ELF-1 (cell line): Measurements from ENCODE around the gene FAM47E.

Experiments
- DNase-seq: peaks from one replicate; pipeline ENCODE4 v3.0.0-alpha.2; 2016; ENCODE audit warnings: low read depth, low spot score

The FAM47E gene, protein sequence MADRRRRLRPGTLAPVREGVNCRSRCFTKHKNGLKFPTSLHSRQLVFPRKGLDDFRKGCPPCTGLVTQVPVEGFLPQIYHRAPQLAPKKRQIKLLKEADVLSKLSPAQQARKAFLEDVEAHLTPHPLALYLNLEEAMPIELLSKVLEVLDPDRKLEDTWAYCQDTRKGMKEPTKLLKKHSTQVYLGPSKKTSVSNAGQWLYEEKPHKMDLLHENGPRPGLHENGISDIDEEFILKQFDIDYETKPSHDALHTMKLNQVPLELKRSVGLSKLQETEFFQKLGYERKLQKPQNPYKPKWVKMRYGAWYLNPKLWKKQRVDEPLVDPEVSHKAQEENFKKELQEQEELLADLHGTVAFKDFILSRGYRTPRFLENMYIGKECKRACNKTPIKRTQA

DNA sequence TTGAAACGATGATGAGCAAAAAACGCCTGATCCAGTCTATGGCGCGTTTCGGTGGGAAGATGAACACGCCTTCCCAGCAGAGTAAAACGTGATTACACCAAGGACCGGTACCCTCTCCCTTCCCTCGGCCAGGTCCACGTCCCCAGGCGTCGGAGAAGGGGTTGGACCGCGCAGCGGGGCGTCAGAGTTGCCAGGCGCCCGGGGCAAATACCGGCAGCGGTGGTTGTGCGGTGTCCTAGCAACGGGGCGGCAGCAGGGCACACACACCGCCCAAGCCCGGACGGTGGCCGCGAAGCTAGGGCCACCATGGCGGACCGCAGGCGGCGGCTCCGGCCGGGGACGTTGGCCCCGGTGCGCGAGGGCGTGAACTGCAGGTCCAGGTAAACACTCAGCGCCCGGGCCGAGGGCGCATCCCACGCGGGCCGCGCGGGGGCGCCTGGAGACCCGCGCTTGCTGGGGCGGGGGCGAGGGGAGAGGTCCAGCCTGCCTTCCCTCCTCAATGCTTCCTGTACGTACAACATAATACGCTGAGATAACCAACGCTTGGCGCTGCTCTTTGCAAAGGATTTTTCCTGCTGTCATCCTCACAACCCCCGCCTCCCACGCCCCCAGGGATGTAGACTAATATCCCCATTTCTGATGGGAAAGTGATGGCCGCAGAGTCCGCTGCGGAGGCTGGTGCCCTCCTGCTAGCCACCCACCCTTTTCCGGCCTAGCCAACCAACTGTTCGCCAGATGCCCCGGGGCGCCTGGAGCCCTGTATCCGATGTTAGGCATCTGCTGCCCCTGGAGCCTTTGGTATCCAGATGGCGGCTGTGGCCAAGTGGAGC, at the start of gene FAM47E:
Gene FAM47E (plus strand): TSS at position 281 of the 830 bp plus-strand sequence. CDS start 26 bp downstream, at position 307.
- peak; percentile 96 for DNase-seq

DNA sequence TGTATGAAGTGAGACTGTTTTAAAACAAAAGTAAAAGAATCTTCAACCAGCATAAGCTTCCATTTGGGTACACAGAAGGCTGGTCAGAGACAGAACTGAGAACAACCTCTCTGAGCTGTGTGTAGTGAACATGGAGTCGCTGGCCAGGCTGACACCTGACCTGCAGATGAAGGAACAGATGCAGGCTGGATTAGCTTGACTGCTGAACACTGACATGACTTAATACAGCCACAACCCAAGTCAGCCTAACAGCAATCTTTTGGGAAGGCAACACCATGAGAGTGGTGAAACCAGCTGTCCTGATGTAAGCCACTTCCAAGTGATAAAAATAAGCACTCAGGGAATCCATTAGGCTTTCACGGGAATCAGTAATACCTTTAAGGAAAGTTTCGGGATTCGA, 48.0 kb upstream of the FAM47E start:
- no peak for DNase-seq

DNA sequence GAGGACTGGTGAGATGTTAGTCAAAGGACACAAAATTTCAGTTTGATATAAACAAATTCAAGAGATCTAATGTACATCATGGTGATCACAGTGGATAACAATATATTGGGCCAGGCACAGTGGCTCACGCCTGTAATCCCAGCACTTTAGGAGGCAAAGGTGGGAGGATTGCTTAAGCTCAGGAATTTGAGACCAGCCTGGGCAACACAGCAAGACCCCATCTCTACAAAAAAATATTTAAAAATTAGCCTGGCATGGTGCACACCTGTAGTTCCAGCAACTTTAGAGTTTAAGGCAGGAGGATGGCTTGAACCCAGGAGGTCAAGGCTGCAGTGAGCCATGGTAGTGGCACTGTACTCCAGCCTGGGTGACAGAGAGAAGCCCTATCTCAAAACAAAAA, 46.6 kb upstream of the FAM47E start:
- DNase-seq = no peak

DNA sequence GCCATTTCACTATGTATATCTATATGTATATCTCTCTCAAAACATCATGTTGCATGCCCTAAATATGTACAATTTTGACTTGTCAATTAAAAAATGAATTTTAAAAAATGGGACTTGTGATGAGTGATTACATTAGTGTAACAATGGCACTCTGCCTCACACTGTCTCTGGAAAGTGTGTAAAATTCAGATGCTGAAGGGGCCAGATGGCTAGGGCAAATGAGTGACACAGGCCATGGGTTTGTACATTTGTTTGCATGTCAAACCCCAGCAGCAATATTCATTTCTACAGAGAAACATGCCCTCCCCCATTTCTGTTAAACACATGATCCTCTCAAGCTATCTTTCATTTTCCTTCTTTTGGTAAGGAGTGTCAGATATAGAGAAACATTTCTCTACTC, 46.0 kb upstream of the FAM47E start:
- DNase-seq = no peak

DNA sequence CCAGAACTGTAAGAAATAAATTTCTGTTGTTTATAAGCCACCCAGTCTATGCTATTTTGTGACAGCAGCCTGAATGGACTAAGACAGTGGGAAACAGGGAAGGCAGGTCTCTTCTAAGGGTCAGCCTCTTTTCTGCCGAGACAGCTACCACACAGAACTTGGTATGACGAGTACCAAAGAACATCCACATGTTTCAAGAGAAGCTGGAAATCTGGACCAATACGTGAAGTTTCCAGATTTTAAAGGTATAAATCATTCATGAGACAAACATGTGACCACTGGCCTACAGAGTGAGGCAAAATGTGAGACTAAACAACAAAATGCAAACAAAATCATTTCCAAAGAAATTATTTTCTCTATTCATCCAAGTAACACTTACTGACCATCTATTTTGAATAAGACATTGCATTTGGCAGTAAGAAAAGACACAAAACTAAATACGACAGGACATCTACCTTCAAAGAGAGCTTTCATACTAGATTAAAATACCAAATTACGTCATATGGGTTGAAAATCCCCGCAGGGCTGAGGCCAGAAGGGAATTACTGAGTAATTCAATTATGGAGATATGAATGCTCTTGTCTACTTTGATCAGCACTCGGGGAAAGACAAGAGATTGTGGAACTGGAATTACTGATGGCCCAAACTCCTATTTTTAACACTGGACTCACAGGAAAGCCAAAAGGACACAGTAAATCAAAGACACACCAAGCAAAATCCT, 45.1 kb upstream of the FAM47E start:
- no peak for DNase-seq

DNA sequence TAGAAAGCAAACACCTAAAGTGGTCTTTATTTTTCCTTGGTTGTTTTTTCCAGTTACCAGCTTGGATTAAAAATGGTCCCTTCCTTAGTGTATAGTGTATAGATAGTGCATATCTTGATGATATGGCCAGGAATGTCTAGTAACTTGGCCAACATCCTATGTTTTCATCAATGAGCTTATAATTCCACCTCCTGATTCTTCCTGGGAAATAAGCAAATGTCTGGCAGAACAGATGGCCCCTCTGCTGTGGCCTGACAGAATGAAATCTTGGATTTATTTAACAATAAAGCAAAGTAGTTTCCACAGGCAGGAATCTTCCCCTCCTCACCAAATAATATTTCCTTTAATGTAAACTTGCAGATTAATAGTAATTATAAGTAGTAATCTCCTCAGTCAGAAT, 44.0 kb upstream of the FAM47E start:
- DNase-seq = no peak

DNA sequence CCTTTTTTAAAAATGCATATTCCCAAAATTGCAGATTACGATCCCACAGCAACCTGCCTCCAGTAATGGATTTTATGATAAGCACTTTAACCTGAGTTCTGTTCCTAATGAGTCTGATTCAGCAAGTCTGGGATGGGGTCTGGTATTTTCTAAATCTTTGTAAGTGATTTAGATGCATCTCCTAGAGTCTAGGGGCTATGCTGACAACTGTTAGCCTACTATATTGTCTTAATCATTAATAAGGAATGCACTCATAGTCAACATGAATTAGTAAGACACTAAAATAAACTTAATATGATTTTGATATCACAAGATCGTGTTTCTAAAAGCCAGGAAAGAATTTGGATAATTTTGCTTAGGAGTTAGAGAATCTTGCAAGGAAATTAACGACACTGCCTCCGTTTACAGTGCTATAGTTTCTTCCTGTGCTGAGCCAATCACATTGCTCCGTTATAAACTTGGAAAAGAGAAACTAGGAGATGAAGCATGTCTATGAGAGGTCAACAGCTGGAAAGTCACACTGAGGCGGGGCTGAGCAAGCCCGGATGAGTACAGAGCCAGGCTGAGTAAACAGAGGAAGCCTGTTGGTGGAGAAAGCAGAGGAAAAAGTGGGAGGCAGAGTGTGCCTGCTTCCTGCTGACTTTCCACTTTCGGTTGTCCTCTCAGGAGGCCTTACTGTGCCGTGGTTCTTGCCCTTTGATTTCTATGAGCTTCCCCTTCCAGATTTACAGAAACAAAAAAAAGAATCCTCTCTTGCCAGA, 43.3 kb upstream of the FAM47E start:
- DNase-seq = no peak

DNA sequence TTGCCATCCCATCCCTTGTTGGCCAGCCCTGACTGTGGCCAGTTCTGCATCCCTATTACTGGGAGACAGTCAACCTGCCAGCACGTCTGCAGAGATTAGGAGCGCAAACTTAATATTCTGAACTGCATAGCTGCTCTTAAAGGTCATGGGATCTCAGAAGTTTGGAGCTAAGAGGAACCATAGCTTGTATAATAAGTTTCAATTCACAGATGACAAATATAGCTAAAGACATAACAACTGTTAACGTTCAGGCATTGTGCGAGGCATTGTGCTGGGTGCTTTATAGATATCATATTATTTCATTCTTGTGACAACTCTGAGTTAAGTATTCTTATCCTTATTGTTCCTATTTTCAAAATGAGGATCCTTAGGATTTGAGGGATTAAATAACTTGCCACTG, 41.6 kb upstream of the FAM47E start:
- DNase-seq = no peak

DNA sequence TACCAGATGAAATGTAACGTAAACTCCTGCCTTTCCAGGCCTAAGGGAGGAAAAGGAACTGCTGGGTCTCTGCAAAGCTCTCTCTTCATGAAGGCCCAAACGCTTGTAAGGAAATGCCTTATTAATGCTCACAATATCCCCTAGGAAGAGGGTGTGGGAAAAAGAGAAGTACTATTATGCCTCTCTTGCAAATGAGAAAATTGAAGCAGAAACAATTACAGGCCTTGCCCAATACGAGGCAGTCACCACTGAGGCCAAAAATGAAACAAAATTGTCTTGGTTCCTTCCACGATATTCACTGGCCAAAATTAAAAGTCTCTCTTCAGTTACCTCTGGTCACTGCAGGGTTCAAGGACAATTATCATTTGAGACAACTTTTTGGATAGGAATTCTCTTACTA, 41.1 kb upstream of the FAM47E start:
- DNase-seq = no peak

DNA sequence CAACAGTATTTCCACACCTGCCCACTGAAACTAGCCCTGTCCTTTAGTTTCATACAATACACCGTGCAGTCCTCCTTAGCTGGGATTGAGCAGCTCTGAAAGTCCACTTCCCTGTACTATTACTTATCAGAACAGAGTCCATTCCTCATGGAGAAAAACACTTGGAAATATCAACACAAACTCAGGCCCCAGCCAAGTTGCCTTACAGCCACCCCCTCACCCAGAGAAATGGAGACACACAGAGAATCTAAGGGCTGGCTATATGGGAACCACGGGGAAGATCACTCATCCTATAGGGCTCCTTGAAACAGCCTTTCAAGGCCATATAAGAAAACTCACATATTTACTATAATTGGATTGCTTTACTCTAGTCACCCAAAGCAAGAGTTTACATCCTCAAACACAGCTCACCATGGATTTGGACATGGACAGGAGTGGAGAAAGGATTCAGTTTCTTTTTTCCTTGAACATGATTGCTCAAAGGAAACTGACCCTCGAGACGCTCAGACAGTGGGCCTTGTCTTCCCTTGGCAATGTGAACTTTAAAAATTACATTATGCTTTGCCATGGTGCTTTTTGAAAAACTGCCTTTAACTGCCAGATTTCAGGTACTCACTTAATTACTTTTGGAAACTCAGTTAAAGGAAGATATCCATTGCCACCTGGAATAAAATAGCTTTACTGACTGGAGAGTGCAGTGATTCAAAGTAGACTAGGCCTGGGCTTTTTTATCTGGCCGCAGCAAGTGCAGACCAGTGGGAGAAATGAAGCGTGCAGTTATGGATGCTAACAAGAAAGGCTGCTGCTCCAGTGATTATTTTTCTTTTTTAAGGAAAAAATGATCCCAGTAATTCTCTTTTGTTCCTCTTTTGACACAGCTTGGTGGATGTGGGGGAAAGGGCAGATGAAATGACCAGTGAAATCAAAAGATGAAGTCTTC, 39.5 kb upstream of the FAM47E start:
- no peak for DNase-seq

DNA sequence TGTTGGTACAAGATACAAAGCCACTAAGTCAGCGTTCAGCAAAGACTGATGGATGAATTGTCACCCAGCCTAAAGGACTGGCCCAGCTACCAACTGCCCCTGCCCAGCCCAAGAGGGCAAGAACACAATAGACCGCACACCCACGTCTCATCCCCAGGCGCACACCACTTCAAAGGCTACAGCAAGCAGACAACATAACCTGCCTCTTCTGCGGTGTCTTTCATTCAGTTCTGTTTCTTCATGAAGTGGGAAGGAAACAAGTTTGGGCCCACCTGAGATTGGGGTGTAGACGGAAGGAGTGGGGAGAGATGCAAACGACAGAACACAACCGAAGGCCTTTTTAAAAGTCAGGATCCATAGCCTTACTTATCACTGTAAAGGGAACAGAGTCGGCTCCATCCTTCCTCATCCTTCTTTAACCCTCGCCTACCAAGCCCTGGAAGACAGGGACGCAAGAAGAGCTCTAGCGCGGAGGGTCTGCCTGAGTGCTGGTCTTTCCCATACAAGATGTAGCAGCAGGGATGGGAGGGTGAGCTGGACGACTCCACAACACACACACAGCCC, 38.6 kb upstream of the FAM47E start:
- peak; percentile 83 for DNase-seq

DNA sequence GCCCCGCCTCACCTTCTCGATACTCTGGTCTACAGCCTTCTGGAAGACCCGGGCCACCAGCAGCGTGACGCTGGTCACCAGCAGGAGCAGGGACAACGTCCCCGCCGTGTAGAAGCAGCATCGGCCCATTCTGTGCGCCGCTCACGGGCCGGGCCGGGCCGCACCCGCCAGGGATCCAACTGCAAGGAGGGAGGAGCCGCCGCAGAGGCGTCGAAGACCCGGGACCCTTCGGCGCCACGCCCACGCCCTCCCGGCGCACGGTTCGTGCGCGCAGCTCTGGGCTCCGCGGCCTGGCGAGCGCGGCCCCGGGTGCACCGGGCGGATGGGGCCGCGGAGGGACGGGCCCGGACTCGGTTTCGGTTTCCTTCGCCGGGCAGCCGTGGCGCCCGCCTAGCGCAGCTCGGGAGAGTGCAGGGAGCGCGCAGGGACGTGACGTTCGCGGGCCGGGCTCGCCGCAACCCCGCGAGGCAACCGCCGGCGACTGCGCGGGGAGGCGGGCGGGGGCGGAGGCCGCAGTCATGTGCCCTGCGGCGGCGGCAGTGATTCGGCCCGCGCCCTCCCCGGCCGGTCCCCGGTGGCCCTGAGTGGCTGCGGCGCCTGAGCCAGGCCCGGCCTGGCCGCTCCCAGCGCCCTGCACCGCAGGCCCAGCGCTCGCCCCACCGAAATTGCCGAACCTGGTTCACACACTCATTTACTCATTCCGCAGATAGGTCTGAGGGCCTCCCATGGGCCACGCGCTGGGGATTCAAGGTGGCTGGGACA, 37.9 kb upstream of the FAM47E start, which contains the start of gene SCARB2:
Gene SCARB2 (minus strand): TSS at position 410 of the 762 bp plus-strand sequence. CDS start 281 bp downstream, at position 129.
- peak; percentile 85 for DNase-seq

DNA sequence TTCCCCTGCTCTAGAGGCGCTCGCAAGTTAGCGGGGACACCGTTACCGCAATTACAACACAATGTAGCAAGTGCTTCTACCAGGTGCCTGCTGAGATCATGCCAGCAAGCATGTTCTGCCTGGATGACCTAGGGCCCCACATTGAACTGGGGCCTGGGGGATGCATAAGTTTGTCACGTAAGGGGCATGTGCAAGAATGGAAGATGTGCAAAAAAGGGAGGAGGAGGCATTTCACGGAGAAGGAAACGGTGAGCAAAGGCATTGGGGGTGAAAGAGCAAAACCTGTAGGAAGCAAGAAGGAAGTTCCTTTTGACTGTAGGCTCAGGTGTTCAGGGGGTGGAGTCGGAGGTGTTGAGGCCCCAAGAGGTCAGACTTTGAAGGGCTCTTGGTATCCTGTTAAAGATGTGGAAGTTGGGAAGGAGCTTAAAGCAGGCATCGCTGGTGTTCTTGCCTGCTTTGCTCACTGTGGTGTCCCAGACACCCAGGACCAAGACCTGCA, 37.3 kb upstream of the FAM47E start:
- no peak for DNase-seq

DNA sequence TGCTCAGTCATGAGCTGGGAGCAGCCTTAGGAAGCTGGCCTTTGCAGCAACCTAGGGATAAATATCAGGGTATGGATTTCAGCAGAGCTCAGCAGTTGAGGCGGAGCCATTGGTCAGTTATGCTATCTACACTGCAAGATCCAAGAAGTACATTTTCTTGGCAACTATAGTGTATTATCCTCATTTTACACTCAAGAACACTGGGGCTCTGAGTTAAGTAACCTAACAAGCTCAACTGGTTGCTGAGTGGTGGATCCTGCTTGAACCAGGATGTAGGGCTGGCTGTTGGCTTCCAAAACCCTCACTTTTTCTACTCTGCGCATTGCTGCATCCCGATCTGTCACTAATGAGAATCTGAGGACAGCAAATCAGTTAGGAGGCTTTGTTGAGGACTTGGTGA, 36.4 kb upstream of the FAM47E start:
- no peak for DNase-seq

DNA sequence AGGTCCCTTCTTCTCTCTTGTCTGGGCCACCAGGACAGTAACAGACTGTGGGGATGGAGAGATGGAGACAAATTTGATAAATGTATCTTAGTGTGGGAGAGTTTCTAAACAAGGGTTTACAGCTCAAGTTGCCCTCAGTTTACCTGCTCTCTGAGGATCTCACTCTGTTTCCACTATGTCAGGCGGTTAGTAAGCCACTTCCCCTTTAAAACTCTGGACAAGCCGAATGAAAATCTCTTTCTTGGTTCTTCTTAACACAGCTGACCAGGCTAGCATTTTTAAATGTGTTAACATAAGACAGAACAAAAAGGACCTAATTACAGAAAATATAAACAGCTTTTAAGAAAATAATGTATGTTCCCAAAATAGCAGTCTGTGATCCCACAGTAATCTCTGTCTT, 35.0 kb upstream of the FAM47E start:
- no peak for DNase-seq

DNA sequence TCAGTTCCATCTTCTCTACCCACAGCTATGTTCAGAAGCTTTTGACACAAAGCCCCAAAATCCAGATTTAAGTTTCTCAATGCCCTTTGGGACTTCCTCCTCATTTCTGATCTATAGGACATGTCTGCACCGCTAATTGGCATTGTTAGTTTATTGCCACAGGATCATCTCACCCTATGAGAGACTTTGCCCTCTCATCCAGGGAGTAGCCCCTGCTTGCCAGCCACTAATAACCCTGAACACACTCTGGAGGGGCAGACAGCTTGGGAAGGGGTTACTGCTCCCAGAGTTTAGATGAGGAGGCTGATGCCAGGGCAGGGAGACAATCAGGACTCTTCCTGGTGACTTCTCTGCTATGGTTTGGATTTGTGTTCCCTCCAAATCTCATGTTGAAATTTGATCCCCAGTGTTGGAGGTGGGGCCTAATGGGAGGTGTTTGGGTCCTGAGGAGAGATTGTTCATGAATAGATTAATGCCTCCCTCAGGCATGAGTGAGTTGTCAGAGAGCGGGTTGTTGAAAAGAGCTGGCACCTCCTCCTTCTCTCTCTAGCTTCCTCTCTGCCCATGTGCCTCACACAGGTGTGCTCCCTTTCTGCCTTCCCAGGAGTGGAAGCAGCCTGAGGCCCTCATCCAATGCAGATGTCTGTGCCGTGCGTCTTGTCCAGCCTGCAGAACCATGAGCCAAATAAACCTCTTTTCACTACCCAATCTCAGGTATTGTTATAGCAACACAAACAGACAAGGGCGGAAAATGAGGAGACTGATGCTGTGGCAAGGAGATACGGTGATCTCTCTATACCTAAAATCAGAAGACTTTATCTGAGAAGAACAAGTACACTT, 34.3 kb upstream of the FAM47E start:
- DNase-seq = peak; percentile 22

DNA sequence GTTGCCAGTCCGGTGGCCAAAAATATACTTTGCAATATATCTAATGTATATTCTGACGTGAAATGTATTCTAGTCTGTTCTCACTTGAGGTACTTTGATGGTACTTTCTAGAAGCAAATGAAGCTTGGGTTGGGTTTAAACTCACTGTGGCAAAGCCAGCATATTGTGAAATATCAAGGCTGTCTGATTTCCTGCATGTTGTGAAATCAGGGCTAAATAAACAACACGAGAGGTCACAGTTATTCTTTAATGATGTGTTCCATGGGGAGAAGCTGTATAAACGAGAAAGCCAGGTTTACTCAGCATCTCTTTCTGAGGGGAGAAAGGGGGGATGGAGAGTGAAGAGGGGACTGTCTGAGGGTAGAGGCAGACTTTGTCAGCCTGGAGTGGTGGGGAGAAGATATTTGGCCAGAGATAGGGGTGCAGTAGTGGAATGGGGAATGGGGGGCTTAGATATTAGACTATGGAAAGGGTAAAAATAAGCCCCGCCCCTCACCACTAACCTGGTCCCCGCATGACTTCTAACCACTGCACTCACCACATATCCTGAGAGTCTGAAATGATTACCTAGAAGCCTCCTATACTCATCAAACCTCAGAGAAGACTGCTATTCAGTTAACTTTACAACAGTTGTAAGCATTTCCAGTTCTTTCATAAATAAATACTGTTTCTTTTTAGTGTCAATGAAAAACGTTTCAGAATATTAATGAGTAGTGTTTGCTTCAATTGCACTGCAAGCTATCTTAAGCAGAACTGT, 32.0 kb upstream of the FAM47E start:
- no peak for DNase-seq
